Activated CD4-positive, CD25-positive, alpha-beta regulatory T cell treated with anti-CD3 and anti-CD28 coated beads, Interleukin-2, amount 50 U/mL, for 72 hours (primary cell): ENCODE results near the gene TATDN2.

Source experiments
- DNase-seq: peaks from one replicate; pipeline ENCODE4 v3.0.0; 2021

Gene TATDN2, protein sequence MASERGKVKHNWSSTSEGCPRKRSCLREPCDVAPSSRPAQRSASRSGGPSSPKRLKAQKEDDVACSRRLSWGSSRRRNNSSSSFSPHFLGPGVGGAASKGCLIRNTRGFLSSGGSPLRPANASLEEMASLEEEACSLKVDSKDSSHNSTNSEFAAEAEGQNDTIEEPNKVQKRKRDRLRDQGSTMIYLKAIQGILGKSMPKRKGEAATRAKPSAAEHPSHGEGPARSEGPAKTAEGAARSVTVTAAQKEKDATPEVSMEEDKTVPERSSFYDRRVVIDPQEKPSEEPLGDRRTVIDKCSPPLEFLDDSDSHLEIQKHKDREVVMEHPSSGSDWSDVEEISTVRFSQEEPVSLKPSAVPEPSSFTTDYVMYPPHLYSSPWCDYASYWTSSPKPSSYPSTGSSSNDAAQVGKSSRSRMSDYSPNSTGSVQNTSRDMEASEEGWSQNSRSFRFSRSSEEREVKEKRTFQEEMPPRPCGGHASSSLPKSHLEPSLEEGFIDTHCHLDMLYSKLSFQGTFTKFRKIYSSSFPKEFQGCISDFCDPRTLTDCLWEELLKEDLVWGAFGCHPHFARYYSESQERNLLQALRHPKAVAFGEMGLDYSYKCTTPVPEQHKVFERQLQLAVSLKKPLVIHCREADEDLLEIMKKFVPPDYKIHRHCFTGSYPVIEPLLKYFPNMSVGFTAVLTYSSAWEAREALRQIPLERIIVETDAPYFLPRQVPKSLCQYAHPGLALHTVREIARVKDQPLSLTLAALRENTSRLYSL

DNA sequence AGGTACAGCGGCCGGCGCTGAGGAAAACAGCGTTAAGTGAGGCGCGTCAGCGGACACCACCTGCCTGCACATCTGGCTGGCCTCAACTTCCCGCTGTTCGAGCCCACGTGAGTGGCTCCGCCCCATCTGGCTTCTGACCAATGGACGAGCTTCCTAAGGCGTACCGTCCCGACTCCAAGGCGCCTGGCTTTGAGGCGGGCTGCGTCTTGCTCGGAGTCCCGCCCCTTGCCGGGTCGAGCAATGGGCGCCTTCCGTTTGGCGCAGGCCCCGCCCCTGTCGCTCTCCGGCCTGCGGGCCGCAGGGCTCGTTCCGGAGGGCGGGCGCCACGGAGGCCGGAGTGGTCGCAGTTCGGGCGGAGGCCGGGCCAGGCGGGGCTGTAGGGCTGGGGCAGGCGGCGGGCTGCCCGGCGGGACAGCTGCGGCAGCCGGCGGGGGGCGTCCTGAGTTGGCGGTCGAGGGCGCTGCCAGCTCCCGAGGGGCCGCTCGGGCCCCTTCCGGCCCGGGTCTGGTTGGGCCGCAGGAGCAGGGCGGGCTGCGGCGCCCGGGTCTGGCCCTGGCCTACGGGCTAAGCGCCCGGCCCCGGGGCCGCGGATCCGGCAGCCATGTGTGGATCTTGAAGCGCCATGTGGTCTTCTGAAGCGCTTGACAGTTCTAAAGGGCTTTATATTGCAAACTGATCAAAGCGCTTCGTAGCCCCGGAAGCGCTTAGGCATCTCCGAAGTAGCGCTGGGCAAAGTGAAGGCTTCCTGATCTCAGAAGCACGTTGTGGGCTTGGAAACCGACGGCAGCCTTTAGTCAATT is at the start of gene TATDN2:
Gene TATDN2, plus strand, starts transcription at position 276 of the 800 bp plus-strand sequence. CDS start 742 bp downstream, outside the sequence.
- DNase-seq, result peak; percentile 91

DNA sequence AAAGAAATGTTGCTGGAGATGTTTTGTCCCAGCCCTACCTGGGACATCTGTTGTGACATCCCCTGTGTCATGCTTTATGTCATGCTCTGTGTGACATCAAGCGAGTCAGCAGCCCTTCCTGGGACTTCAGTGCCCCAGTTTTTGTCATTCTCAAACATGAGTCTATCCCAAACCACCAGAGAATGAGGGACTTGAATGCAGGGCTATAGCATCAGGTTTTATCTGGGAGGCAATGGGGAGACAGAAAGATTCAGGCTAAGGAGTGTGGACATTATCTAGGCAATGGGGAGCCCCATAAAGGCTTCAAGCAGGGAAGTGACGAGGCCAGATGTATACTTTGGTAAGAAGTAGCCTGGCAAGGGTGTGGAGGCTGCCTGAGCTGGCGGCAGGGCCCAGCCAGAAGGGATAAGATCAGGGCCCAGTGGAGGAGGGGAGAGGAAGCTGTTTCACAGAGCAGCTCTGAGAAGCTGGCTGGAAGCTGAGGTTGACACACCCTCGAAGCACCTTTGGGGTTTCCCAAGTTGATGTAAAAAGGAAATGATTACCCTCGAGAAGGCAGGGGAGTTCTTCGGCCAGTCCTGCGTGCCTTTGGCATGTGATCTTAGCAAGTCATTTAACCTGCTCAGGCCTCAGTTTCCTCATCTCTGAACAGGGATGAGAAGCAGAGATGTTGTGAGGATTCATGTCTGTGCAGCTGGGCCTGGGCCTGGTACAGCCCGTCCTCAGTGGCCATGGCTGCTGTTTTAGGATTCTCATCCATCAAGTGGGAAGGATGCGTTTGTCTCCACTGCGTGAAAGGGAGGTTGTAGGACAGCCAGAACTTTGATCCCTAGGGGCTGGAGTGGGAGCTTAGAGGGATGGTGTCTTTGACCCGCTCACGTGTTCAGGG is 49.3 kb upstream of the TATDN2 start:
- DNase-seq, result peak; percentile 60

DNA sequence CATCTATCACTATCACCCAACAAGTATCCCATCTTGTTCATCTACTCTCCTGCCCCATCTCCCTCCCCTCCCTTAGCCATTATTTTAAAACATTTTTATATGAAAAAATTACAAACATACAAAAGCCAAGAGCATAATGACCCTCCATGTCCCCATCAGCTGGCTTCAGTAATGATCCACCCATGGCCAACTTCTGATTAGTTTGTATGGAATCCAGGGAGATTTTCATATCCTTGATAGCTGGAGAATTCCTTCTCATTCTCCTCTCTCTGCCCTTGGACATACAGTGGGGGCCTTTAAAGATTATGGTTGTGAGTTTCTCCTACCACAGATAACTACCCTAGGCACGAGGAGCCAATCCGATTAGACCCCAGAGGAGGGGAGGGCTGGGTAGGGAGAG is 43.3 kb upstream of the TATDN2 start:
- DNase-seq, result no peak

DNA sequence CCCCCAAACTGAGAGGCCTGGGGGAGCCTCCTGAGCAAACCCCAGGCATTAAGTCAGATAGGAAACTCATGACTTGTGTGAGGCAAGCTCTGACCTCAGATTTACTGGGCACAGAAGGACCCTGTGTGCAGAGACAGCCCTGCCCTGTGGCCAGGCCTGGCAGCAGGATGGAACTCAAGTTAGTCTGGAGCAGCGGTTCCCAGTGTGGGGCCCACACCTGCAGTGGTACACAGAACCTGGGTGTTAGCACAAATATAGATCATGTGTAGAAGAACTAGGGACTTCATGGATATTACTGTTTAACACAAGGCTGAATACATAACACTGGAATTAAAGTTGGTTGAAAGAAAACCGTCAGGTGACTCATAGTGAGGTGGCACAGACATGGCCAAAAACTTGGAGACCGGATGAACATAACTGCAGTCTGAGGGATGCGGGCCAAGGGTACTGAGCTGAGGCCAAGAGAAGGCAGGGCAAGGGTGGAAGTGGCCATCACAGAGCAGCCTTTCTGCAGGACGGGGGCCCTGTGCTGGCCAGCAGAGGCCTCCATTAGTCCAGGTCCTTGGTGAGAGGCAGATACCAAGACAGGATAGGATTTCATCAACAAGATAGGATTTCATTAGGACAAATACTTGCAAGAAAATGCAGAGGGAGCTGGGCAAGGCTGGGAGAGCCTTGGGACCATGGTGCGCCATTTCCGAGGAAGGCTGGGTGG is 42.7 kb upstream of the TATDN2 start:
- no peak for DNase-seq

DNA sequence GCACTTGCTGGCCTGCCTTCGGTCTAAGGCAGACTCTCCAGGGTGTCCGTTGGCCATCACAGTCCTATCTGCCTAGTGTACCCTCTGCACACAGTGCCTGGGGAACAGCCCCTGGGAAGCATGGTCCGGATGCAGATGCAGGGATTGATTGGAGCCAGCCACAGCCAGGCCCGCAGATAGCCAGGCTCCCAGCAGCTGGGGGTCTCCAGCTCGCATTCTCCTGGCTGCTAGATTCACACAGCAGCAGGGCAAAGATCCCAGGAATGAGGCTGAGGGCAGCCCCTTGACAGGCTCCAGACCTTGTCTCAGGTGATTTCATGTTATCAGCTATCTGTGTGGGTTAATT is 42.1 kb upstream of the TATDN2 start:
- DNase-seq, result no peak

DNA sequence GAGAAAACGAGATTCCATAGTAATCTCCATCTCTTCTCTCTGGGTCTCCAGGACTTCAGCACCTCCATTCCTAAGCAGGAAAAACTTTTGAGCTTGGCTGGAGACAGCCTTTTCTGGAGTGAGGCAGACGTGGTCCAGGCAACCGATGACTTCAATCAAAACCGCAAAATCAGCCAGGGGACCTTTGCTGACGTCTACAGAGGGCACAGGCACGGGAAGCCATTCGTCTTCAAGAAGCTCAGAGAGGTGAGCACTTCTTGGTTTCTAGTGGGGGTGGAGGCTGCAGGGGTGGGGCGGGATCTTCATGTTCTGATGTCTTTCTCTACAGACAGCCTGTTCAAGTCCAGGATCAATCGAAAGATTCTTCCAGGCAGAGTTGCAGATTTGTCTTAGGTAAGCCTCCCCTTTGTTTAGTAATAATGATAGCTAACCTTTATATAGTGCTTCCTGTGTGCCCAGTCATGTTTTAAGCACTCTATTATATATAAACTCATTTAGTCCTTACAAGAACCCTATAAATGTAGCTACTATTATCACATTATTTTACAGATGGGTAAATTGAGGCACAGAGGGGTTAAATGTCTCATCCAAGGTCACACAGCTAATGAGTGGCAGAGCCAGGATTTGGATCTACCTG is 35.0 kb upstream of the TATDN2 start:
- no peak for DNase-seq

DNA sequence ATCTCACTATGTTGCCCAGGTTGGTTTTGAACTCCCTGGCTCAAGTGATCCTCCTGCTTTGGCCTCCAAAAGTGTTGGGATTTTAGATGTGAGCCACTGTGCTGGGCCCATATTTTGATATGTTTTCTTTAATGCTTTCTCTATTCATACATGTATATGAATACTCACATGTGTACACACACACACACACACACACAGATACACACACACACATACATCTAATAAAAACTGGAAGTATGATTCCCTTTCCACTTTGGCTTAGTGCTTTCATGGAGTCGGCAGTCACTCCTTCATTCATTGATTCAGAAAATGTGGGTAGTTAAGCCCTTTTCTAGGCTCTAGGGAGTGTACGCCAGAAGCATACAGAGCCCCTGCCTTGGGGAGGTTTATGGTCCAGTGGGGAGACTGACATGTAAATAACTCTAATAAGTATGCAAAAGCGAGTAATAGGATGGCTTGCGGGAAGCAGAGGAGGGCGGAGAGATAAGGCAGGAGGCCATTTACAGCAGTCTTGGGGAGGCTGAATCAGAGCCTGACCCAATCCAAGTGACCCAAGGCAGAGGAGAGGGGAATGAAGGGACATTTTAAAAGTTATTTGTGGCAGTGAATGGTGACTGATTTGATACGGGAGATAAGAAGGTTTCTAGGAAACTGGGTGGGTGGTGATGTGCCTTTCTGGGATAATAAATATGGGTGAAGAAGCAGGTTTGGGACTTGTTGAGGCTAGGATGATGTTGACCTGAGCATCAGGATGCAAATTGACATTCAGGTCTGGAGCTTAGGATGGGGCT is 32.5 kb upstream of the TATDN2 start:
- no peak for DNase-seq

DNA sequence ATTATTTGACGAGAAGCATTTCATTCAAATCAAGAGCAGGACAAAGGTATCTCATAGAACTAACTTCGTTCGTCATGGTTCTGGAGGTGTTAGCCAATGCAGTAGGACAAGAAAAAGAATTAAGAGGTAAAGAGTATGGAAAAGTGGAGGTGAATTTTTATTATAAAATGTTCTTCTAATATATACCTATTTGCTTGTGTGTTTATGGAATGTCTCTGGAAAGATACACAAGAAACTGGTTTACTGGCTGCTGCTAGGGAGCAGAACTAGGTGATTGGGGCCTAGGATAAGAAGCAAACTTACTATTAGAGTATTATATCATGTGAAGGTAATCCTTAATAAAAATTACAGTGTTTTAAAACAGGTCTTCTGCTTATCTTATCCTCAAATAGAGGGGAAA is 30.9 kb upstream of the TATDN2 start:
- DNase-seq, result no peak

DNA sequence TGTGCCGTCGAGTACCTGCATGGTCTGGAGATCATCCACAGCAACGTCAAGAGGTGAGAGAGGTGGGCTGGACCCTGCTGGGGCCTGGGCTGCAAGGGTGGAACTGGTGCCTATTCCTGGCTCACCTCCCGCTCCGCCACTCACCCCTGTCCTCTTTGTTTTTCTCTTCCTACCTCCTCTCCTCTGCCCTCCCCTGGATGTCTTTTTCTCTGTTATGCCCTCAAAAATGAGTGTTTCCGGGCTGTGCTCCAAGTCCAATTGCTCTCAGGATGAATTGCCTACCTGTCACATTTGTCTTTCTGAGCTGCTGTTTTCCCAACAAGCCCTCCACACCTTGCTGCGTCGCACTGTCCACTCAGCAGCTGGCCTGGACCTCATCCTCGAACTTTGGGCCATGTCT is 28.5 kb upstream of the TATDN2 start:
- DNase-seq, result no peak

DNA sequence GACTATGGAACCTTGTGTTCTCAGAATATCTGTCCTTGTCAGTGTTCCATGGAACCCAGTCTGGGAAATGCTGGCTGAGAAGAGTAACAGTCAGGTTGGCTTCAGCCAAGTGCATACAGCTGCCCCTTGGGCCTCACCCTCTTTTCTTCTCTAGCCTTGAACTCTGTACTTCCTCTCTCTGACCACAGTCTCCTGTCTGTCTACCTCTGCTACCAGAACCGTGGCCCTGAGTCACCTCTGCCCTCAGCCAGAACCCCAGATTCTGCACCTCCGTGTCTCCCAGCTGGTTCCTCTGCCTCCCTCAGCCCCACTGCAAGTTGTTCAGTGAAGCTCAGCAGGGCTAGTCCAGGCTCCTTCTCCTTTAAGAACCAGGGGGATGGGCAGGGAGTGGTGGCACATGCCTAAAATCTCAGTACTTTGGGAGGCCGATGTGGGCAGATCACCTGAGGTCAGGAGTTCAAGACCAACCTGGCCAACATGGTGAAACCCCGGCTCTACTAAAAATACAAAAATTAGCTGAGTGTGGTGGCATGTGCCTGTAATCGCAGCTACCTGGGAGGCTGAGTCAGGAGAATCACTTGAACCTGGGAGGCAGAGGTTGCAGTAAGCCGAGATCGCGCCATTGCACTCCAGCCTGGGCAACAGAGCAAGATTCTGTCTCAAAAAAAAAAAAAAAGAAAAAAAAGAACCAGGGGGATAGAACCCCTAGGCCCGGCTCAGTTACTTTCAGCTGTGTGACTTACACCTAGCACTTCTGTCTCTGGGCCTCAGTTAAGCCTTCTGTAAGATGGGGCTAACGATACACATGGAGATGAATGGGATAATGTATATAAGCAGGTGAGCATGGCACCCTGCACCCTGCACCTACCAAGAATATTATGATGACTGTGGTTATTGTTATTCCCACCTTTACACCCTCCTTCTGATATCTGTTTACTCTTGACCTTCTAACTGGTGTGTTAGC is 24.3 kb upstream of the TATDN2 start:
- peak; percentile 43 for DNase-seq

DNA sequence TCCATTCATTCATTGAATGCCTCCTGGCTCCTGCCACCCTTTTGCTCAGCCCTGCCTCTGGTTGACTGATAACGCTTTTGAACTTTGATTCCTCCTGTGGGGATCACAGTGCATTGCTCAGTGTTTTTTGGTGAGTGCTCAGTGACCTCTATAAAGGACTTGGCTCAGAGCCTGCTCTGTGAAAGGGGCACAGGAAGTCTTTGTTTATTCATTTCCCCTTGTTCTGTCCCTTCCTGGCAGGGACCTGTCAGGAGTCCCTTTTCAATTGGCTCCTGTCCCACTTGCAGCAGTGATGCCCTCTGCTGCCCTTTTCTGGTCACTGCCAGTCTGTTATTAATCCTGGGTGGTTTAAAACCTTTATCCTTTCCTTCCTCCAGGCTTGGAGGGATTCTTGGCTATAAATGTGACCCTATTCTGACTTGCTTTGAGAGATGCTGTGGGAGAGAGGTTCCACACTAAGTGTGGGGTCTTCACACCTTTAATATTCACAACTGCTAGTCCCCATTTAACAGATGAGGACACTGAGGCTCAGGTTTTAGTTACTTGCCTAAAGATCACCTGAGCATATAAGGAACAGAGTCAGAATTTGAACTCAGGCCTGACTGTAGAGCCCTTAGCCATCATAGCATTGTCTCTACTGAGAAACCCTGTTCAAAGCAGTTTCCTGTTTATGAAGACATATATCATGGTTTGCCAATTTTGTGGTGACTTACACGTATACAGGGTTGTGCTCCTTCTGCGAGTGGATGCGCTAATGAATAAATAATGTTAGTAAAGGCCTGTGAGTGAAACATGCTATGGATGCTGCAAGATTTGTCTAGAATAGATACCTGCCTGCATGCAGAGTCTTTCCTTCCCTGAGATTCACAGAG is 23.2 kb upstream of the TATDN2 start:
- peak; percentile 61 for DNase-seq

DNA sequence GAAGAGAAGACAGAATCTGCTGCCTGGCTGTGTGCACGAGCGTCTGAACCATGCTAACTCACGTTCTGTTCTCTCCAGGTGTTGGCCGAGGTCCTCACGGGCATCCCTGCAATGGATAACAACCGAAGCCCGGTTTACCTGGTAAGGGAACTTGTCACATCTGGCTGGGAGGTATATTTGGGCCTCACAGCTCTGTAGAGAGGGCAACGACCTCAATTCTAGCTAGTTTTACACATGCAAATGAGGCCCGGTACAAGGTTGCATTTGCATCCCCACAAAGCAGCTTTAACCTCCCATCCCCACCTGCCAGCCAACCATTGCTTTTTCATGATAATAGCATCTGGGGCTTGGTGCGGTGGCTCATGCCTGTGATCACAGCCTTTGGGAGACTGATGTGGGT is 22.0 kb upstream of the TATDN2 start:
- DNase-seq, result no peak

DNA sequence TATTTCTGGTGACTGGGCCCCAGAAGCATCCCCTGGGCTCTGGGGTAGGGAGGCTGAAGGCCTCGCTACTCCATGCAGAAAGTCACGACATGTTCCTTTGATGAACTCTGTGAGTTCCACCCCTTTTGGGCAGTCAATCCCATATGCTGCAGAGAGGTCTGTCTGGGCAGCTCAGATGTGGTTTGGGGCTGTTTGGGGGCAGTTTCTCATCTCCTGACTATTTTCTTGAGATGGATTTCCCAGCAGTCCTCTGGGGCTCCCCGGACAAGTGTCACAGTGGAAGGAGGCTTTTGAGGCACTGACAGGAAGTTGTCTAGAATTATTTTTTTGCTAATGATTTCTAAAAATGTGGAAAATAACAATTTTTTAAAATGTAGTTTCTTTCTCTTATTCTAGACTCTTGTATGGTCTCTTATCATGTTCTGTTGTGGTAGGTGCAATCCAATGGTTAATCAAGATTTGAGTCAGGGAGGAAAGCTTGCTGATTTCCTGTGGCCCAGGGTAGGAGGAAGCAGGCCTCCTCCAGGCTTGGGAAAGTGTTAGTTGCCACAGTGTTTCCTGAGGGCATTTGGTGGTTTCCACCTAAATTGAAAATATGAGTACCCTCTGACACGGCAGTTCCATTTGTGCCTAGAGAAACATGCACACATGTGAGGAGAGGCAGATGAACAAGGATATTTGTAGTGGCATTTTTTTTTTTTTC is 19.9 kb upstream of the TATDN2 start:
- DNase-seq, result no peak

DNA sequence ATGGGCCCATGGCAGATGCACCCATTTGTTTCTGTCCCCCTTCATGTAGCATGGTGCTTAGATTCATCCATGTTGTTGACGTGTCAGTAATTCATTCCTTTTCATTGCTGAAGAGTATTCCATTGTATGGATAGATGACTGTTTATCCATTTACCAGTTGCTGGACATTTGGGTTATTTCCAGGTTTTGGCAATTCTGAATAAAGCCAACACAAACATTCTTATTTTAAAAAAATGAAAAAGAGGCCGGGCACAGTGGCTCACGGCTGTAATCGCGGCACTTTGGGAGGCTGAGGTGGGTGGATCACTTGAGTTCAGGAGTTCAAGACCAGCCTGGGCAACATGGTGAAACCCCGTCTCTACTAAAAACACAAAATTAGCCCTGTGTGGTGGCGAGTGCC is 18.7 kb upstream of the TATDN2 start:
- DNase-seq, result no peak

DNA sequence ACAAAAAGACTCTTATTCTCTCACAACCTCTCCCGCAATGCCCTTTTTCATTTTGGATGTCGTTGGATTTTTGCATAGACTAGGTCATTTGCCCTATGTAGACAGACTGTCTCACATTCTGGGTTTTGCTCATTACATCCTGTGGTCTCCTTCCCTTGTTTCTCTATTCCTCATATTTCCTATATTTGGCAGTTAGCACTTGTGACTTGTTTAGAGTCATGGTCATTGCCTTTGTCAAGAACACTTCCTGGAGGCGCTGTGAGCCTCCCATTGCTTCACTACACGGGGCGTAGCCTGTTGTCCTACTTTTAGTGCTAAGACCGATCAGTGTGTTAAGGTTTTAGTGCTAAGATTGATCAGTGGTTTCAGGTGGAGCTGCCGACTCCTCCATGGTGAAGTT is 16.1 kb upstream of the TATDN2 start:
- no peak for DNase-seq

DNA sequence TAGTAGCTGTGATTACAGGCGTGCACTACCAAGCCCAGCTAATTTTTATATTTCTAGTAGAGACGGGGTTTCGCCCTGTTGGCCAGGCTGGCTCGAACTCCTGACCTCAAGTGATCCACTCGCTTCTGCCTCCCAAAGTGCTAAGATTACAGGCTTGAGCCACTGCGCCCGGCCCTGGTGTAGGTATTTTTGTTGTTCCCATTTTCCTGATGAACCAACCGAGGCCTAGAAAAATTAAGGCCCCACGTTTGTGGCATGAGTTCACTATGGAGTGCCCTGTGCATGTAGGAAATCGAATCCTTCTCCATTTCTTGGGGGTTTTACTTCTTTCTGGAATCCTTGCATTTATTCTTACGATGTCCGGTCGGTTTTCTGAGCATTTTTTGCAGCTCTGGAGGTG is 14.3 kb upstream of the TATDN2 start:
- no peak for DNase-seq

DNA sequence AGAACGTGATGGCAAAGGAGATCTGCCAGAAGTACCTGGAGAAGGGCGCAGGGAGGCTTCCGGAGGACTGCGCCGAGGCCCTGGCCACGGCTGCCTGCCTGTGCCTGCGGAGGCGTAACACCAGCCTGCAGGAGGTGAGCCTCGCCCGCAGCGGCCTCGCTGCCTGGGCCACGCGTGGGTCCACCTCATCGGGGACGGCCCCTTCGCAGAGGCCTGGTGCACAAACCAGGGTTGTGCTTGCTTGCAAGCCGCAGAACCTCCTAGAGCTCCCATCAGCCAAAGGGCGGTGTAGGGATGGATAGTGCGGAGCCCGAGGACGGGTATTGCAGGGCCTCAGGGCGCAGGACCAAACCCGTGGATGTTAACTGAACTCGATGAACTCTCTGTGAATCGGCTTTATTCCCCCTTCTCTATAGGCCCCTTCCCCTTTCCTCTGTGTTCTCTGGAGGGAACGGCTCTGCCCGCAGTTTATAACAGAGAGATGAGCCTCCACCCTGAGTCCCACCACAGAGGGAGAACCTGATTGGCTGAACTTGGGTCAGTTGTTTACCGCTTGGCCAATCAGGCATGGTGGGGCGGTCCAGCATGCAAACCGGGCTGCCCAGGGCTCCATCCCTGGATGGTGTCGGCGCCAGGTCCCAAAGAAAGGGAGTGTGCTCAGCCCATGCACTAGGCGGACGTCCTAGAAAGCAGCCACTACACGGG is 13.6 kb upstream of the TATDN2 start:
- DNase-seq, result no peak
